Measurements from ENCODE around the gene DIAPH1. TPM values are rescaled to one million over a fixed set of nuclear protein-coding genes. Genes with fewer than 3 reads are reported as not detected.

The DIAPH1 gene
- total RNA-seq, 4 donors from 2014 or later = 35.2 to 62.3 (median 53.4) TPM

DNA sequence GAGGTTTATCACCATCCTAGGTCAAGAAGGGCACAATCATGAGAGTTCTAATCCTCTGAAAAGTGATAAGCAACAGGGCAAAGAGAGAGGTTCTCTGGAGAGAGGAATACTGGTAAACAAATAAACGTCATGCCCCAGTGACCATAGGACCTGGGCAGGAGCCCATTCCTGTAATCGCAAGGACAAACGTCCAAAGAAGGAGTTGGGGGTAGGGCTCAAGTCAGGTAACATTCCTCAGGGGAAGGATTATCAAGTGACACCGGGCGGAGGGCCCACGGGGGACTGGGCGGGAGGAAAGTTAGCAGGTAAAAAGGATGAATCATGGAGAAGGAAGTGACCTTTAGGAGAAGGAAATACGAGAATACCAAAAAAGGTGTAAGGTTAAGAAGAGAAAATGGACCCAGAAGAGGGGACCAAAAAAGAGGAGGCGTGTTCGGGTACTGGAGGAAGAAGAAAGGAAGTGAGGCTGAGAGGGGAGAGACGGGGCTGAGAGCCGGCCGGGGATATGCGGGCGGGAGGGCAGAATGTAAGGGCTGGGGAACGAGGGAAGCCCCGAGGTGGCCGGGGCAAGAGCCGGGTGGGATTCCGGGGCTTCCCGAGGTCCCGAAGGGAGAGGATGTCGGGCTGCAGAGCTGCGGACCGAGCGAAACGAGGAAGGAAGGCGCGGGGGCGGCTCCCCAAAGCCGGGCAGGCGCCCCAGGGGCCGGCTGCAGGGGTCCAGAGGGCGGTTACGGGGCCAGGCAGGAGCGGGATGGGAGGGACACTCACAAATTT is 583 bp downstream of the DIAPH1 start:
- Histone ChIP-seq H3K9me3 (no peaks in the 10 kb centered on the region), H3K4me1 (peaks cover 0 to 46% (median 4%) of the 10 kb centered on the region in 3 donors), H3K27ac (peak overlapping the region; percentile 77 to 96 (median 89)), H3K4me3 (peak overlapping the region; percentile 86 to 98), H3K36me3 (peaks cover 0 to 32% of the 10 kb centered on the region in 2 donors), H3K27me3 (no peaks in the 10 kb centered on the region)
- WGBS, 2 donors (ENCODE audit: low coverage in 1 of 2) = 1 to 2% methylated on average over 24 to 34 of the region's 36 CpGs
- TF ChIP-seq POLR2AphosphoS5 (IDR thresholded peaks at IDR 0.05) (no peak), CTCF (IDR thresholded peaks at IDR 0.05) (no peak), POLR2A (IDR thresholded peaks at IDR 0.05) (no peak), EP300 (IDR thresholded peaks at IDR 0.05) (no peak)
- ATAC-seq = peak; percentile 30

- 6 to 15% methylated on average over 9 of the region's 9 CpGs for WGBS, 2 donors (ENCODE audit: low coverage in 1 of 2)
- H3K36me3 ChIP-seq = peaks cover 0 to 26% of the 10 kb centered on the region in 2 donors
- peaks cover 0 to 49% (median 4%) of the 10 kb centered on the region in 3 donors for H3K4me1 ChIP-seq
- H3K9me3 ChIP-seq = no peaks in the 10 kb centered on the region
- ATAC-seq = no peak
- H3K27me3 ChIP-seq = no peaks in the 10 kb centered on the region
- H3K27ac ChIP-seq = peak overlapping the region; percentile 77 to 96 (median 89)
- H3K4me3 ChIP-seq = peak overlapping the region; percentile 86 to 98
- TF ChIP-seq POLR2A (IDR thresholded peaks at IDR 0.05) (no peak), CTCF (IDR thresholded peaks at IDR 0.05) (no peak), EP300 (IDR thresholded peaks at IDR 0.05) (no peak), POLR2AphosphoS5 (IDR thresholded peaks at IDR 0.05) (no peak)
These were observed 1.1 kb downstream of the DIAPH1 start for GRCh38 chr5:141617682-141618029.

GRCh38 chr5:141617128-141617527 is 1.7 kb downstream of the DIAPH1 start:
- Histone ChIP-seq H3K36me3 (peaks cover 0 to 21% of the 10 kb centered on the region in 2 donors), H3K9me3 (no peaks in the 10 kb centered on the region), H3K4me1 (peaks cover 0 to 49% (median 4%) of the 10 kb centered on the region in 3 donors), H3K4me3 (peak overlapping the region in 1 of 2 donors; percentile 98), H3K27me3 (no peaks in the 10 kb centered on the region), H3K27ac (peak overlapping the region; percentile 77 to 96 (median 89))
- 27 to 48% methylated on average over 2 of the region's 2 CpGs for WGBS, 2 donors (ENCODE audit: low coverage in 1 of 2)
- ATAC-seq = no peak
- TF ChIP-seq EP300 (IDR thresholded peaks at IDR 0.05) = no peak
- TF ChIP-seq POLR2AphosphoS5 (IDR thresholded peaks at IDR 0.05) = no peak
- TF ChIP-seq CTCF (IDR thresholded peaks at IDR 0.05) = no peak
- TF ChIP-seq POLR2A (IDR thresholded peaks at IDR 0.05) = no peak

GRCh38 chr5:141615991-141616720 is 2.6 kb downstream of the DIAPH1 start:
- H3K9me3 ChIP-seq = no peaks in the 10 kb centered on the region
- H3K36me3 ChIP-seq = peaks cover 0 to 11% of the 10 kb centered on the region in 2 donors
- no peak for TF ChIP-seq EP300 (IDR thresholded peaks at IDR 0.05)
- TF ChIP-seq POLR2A (IDR thresholded peaks at IDR 0.05) = no peak
- no peak for TF ChIP-seq POLR2AphosphoS5 (IDR thresholded peaks at IDR 0.05)
- no peak for TF ChIP-seq CTCF (IDR thresholded peaks at IDR 0.05)
- peaks cover 0 to 49% (median 4%) of the 10 kb centered on the region in 3 donors for H3K4me1 ChIP-seq
- no peak for ATAC-seq
- 68 to 72% methylated on average over 8 of the region's 9 CpGs for WGBS, 2 donors (ENCODE audit: low coverage in 1 of 2)
- H3K27me3 ChIP-seq = no peaks in the 10 kb centered on the region
- H3K4me3 ChIP-seq = no peak overlapping the region
- no peak overlapping the region for H3K27ac ChIP-seq

Measured in gastroesophageal sphincter (tissue), 4 donors.